Non-pigmented ciliary epithelial cell (primary cell): ENCODE measurements around the gene MGAT4A.

ENCODE experiments used
- DNase-seq: peaks from one replicate; pipeline ENCODE4 v3.0.0-alpha.2; 2010; ENCODE audit warnings: low read depth

MGAT4A gene

DNA sequence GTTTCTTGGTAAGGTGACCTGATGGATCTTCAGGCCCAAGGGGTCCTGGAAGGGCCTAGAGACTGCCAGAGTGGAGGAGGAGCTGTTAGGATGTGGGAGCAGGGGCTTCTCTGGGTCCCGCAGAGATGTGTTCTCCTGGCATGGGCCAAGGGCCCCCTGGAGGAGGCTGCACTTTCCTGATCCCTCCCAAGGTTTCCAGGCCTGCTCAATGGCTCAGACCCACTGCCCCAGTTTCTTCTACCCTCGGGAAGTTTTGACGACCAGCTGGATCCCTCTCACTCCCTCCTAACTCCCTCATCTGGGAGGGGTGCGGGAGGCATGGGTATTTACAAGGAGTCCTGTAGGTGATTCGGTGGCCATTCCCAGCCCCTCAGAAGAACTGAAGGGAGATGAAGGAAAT lies 158.7 kb downstream of the MGAT4A start:
- DNase-seq: no peak

DNA sequence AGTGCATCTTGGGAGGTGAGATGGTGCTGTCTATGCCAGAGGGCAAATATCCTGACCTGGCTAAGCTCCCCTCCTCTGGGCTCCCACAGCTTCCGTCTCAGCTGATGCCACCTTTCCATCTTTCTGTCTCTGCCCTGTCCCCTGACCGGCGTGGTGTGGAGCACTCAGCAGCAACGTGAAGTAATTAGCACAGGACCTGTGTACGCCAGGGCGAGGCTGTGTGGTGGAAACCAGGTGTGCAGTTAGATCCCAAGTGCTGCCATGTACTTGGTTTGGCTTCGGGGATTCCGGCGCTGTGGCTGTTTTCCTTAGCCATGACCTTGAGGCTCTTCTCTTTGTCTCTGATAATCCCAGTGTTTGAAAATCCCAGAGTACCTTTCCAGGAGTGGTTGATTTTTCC lies 159.1 kb downstream of the MGAT4A start:
- no peak for DNase-seq

DNA sequence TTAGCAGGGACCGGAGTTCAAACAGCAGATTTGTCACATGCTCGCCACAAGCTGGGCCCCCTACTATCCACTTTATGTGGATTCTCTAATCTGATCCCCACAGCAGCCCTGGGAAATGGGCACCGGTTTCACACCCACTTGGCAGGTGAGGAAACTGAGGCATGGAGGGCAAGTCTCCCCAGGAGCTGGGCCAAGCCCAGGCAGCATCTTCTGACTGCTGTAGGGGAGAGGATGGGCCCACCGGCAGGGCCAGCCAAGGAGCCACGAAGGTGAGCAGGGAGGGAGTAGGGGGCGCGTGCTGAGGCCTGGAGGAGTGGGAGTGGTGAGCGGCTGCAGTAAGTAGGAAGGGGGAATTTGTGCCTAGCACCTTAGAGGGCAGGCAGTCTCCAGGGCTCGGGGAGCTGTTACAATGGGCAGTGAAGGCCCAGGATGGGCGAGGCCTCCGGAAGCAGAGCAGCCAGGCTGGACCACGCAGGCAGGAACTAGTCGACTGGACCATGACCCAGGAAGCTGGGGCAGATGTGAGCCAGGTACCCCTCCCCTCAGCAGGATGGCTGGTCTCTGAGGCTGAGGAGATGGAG lies 159.7 kb downstream of the MGAT4A start:
- DNase-seq: no peak

DNA sequence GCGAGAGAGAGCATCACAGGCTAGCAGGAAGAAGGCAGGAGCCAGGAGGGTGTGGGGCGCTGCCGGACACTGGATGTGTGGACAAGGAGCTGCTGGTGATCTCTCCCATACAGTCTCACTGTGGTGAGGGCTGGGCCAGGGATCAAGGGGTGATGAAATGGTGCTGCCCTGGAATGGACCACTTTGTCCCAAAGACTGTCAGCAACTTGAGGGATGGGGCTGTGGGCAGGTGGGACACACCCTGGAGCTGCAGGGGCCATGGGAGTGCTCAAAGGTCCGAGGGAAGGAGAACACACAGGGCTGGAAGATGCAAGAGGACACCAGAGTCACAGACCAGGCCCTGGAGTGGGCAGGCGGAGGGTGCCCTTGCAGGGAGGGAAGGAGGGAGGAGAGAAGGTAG lies 160.6 kb downstream of the MGAT4A start:
- DNase-seq: no peak

DNA sequence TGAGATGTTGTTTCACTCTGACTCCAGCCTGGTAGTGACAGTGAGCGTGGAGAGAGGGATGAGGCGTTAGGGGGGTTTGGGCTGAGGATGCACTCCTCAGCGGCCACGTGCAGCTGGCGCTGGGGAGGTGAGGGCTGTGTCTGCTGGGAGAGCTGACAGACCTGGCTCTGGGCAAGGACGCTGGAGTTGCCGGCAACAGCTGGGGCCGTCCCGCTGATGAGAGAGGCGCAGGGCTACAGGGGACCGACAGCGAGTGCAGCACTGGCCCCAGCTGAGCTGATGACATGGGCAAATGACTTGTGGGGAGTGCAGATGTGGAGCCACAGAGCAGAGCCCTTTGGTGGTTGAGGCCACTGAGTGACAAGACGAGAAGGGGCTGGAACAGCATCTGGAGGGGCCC lies 161.0 kb downstream of the MGAT4A start:
- no peak for DNase-seq

DNA sequence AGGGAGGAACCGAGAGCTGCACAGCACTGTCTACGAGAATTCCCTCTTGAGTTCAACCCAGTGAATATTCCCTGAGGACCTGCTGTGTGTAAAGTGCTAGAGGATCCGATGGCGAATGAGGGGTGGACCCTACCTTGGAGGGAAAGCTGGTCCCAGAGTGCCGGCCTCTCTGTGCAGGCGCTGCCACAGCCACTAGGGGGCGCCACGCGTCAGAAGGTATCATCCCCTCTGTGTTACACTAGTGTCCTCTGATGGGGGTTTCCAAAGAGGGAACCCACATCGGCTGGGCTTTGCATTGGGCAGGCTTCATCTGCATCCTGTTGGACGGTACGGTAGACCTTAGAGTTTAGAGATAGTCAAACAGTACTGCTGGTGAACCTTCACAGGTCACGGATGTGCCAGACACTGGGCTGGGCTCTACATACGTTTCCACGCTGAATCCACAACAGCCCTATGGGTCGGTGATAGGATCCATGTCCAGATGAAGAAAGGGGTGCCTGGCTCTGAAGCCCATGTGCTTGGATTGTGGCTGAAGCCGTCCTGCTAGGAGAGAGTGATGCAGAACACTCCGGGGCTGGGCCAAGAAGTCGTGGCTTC lies 161.6 kb downstream of the MGAT4A start:
- no peak for DNase-seq
